GM12873 (cell line): ENCODE results near the gene IMPDH1.

ENCODE experiments used
- CTCF ChIP-seq: IDR thresholded peaks from 2 replicates; pipeline ENCODE4 v1.5.1; 2012; ENCODE audit warnings: low read depth, mild to moderate bottlenecking, moderate library complexity, low read length, control low read depth; ENCODE audit not compliant: insufficient read depth; ENCODE audit errors: missing control alignments

The IMPDH1 gene

GRCh38 chr7:128420773-128421172 is 11.0 kb upstream of the IMPDH1 start:
- no peak for TF ChIP-seq CTCF

- no peak for TF ChIP-seq CTCF
Observed at GRCh38 chr7:128419257-128419656, 9.5 kb upstream of the IMPDH1 start.

GRCh38 chr7:128417071-128417470 is 7.3 kb upstream of the IMPDH1 start:
- TF ChIP-seq CTCF: no peak

GRCh38 chr7:128415217-128415785 is 5.5 kb upstream of the IMPDH1 start:
- no peak for TF ChIP-seq CTCF

- no peak for TF ChIP-seq CTCF
Observed at GRCh38 chr7:128410451-128410753, 620 bp upstream of the IMPDH1 start.

- no peak for TF ChIP-seq CTCF
Observed at GRCh38 chr7:128408709-128409595, 830 bp downstream of the IMPDH1 start.

- TF ChIP-seq CTCF: no peak
Observed at GRCh38 chr7:128407751-128408708, 1.8 kb downstream of the IMPDH1 start.
